Pons (tissue), 1 donor: ENCODE data around the gene TMEM114.
"Not testable (repeated sequence)": the region's sequence is repeated elsewhere in the genome, so short reads cannot be mapped to it uniquely, and the experiment has no call there.

Experiments used
- DNase-seq: peaks from one replicate; pipeline ENCODE4 v3.0.0-alpha.2; 2016; ENCODE audit warnings: low spot score

Gene TMEM114

GRCh38 chr16:8572919-8573724 is 17.2 kb downstream of the TMEM114 start:
- DNase-seq = peak; percentile 38

DNA sequence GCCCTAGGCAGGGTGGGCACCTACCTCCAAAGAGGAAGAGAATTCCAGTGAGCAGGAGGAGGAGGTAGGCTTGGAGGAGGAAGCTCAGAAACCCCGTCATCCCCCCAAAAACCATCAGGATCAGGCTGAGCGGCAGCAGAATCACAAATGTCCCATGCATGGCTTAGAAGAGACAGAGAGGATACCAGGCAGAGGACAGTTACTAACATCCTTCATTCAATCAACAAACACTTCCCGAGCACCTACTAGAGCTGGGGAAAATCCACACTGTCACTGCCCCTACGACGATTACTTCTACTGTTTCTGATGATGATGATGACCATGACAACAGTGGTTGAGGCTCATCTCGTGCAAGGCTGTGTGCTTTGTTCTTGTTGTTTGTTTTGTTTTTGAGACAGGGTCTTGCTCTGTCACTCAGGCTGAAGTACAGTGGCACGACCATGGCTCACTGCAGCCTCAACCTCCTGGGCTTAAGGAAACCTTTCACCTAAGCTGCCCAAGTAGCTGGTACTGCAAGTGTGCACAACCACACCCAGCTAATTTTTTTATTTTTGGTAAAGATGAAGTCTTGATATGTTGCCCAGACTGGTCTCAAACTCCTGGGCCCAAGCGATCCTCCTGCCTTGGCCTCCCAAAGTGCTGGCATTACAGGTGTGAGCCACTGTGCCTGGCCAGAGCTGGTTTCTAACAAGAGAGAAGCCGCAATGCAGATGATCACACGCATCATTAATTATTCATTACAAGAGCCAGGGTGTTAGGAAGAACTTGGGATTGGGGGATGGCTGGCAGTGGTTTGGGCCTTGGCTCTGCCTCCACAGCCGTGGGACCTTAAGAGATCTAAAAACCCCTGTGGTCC is 18.0 kb downstream of the TMEM114 start:
- DNase-seq = no peak

- DNase-seq = peak; percentile 80
Observed at GRCh38 chr16:8571061-8571596, 19.2 kb downstream of the TMEM114 start.

- not testable (repeated sequence) for DNase-seq
Observed at GRCh38 chr16:8570393-8570792, 19.9 kb downstream of the TMEM114 start.

- DNase-seq = no peak
Observed at GRCh38 chr16:8569650-8570346, 20.5 kb downstream of the TMEM114 start.

DNA sequence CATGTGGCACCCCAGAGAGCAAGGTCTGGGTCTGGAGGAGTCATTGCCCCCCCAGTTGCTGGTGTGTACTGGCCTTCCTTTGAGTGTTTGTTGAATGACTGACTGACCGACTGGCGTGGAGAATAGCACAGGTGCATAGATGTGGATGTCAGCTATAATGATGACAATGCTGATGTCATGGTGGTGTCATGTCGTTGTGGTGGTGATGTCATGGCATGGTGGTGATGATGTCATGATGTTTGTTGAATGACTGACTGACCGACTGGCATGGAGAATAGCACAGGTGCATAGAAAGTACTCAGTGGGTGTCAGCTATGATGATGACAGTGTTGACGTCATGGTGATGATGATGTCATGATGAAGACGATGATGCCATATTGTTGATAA is 22.1 kb downstream of the TMEM114 start:
- peak; percentile 5 for DNase-seq

- peak; percentile 86 for DNase-seq
Observed at GRCh38 chr16:8567355-8568230, 22.7 kb downstream of the TMEM114 start.

DNA sequence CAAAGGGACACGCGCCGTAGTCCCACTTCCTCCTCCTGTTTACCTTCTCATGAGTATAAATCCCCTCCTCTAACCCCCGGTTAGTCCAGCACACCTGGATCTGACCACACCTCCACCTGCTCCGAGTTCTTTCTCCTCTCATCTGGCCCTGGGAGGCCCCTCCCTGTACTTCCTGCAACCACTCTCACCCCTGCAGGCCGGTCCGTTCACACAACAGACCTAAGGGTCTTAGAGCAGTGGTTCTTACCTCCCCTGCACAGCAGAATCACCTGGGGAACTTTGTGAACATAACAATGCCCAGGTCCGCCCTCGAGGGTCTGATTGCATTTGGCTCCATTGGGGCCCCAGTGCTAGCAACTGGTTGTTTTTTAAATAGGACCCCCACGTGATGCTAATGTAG is 24.8 kb downstream of the TMEM114 start:
- no peak for DNase-seq

DNA sequence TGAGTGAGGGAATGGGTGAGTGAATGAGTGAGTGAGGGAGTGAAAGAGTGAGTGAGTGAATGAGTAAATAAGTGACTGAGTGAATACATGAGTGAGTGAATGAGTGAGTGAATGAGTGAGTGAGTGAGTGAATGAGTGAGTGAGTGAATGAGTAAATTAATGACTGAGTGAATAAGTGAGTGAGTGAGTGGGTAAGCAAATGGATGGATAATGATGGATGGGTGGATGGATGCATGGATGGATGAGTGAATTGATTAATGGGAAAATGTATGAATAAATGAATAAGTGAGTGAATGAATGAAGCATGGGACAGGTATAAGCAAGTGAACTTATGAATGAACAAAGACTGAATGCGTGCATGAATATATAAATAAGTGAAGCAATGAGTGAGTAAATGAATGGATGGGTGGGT is 25.4 kb downstream of the TMEM114 start:
- no peak for DNase-seq

DNA sequence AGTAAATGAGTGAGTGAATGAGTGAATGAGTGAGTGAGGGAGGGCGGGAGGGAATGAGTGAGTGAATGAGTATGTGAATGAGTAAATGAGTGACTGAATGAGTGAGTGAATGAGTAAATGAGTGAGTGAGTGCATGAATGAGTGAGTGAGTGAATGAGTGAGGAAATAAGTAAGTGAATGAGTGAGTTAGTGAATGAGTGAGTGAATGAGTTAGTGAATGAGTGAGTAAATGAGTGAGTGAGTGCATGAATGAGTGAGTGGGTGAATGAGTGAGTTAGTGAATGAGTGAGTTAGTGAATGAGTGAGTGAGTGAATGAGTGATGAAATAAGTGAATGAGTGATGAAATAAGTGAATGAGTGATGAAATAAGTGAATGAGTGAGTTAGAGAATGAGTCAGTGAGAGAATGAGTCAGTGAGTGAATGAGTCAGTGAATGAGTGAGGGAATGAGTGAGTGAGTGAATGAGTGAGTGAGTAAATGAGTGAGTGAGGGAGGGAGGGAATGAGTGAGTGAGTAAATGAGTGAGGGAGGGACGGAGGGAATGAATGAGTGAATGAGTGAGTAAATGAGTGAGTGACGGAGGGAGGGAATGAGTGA is 26.3 kb downstream of the TMEM114 start:
- DNase-seq = not testable (repeated sequence)

DNA sequence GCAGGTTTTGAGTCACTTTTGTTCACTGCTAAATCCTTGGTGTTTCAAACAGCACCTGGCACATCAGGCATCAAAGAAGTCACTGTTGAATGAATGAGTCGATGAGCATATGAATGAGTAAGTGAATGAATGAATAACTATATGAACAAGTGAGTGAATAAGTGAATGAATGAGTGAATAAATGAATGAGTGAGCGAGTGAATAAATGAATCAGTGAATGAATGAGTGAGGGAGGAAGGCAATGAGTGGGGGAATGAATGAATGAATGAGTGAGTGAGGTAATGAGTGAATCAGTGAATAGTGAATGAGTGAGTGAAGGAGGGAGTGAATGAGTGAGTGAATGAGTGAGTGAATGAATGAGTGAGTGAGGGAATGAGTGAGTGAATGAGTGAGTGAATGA is 28.8 kb downstream of the TMEM114 start:
- no peak for DNase-seq

DNA sequence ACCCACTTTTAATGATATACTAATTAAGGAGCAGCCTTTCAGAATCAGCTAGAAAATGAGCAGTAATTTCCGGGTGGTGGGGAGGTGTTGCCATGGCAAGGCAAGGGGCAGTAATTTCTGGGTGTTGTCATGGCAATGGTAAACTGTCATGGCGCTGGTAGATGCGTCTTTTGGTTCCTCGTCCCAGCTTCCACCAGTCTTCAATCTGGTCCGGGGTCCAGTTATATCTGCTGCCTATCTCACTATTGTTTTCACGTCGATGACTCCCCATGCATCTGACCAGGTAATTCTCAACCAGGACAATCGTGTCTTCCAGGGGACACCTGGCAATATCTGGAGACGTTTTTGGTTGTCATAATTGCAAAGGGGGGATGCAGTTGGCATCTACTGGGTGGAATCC is 34.9 kb downstream of the TMEM114 start:
- no peak for DNase-seq

GRCh38 chr16:8554881-8555280 is 35.4 kb downstream of the TMEM114 start:
- no peak for DNase-seq

GRCh38 chr16:8554022-8554421 is 36.3 kb downstream of the TMEM114 start:
- no peak for DNase-seq

GRCh38 chr16:8552487-8553221 is 37.7 kb downstream of the TMEM114 start:
- DNase-seq = no peak

GRCh38 chr16:8551388-8552332 is 38.7 kb downstream of the TMEM114 start:
- no peak for DNase-seq

GRCh38 chr16:8550728-8551387 is 39.5 kb downstream of the TMEM114 start:
- DNase-seq = no peak

DNA sequence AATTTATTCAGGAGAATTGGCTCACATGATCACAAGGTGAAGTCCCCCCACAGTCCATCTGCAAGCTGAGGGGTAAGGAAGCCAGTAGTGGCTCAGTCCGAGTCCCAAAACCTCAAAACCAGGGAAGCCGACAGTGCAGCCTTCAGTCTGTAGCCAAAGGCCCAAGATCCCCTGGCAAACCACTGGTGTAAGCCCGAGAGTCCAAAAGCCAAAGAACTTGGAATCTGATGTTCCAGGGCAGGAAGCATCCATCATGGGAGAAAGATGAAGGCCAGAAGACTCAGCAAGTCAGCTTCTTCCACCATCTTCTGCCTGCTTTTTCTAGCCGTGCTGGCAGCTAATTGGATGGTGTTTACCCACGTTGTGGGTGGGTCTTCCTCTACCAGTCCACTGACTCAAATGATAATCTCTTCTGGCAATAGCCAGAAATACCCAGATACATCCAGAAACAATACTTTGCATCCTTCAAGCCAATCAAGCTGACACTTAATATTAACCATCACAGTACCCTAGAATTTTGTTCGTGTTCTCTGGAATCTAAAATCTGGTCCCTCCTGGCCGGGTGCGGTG is 40.4 kb downstream of the TMEM114 start:
- no peak for DNase-seq
